Measurements from ENCODE around the gene CLTC.

CLTC gene

DNA sequence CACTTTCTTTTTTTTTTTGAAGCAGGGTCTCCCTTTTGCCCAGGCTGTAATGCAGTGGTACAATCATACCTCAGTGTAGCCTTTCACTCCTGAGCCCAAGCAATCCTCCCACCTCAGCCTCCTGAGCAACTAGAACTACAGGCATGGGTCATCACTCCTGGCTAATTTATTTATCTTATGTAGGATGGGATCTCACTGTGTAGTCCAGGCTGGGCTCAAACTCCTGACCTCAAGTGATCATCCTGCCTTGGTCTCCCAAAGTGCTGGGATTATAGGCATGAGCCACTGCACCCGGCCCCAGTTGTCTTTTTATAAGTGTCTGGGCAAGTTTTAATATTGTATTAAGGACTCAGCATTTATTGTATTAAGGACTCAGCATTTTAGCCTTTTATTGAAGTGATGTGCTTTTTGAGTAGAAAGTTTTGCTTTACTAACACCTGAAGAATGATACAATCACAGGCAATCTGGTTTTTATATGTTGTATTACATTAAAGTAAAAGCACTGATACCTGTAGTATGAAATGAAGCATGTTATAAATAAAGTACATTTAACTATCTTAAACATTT, 110.7 kb downstream of the CLTC start:
- no peak for DNase-seq

DNA sequence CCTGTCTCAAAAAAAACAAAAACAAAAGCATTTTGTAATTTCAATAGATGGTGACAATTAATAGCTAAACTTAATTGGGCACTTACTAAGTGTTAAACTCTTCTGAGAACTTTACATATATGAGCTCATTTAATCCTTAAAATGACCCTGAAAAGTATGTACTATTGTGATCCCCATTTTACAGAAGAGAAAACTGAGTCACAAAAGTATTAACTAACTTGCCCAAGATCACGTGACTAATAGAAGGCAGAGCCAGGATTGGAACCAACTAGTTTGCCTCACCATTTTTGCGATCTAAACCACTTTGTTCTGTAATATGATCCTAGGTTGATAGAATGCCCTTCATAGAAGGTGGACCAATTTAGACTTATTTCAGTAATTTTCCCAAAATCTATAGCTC, 114.0 kb downstream of the CLTC start:
- no peak for DNase-seq

DNA sequence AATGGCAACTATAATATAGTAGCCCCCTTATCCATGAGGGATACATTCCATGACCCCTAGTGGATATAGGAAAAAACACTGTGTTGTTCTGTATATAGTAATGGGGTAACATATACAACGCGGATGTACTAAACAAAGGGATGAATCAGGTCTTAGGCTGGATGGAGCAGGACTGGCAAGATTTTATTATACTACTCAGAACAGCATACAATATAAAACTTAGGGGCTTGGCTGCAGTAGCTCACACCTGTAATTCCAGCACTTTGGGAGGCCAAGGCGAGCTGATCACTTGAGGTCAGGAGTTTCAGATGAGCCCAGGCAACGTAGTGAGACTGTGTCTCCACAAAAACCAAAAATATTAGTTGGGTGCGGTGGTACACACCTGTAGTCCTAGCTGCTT, 114.5 kb downstream of the CLTC start:
- DNase-seq: no peak

DNA sequence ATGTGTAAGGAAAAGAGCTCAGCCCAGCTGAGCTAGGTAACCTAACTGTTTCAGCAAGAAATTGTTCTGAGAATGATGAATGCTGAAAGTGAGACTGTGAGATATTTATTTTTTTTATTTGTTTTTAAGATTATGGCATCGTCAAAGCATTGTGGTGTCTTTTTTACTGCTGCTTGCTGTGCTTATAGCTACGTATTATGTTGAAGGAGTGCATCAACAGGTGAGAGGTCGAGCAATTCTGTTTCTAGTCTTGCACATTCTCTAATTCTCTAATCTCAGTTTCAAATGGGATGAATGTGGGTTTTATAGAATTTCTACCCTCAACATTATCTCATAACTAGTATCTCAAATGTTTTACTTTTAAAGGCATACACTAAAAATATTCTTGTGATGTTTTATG, 117.6 kb downstream of the CLTC start:
- no peak for DNase-seq

DNA sequence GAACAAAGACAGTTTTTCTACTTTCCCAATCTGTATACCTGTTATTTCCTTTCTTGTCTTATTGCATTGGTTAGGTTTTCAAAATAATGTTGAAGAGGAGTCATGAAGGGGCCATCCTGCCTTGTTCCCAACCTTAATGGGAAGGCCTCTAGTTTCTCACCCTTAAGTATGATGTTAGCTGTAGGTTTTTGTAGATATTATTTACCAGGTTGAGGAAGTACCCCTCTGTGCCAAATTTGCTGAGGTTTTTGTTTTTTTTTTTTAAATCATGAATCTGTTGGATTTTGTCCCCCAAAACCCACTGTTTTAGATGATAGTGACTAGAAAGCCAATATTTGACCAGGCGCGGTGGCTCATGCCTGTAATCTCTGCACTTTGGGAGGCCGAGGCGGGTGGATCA, 124.1 kb downstream of the CLTC start:
- DNase-seq: no peak

DNA sequence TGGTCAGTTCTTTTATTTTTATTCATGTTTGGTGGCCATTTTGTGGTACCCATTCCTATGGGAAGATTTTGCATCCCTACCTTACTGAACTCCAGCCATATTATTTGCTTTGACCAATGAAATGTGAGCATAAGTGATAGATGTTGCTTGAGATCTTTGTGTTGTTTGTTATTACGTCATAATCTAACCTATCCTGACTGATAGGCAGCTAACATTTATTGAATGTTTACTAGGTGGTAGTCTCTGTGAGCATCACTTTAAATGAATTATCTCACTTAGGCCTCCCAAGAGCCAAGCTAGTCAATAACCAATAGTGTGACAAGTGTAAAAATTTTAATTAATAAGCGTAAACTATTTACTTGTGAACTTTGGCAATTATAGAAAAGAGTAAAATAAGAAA, 125.3 kb downstream of the CLTC start:
- no peak for DNase-seq
